Measurements from ENCODE around the gene MAP3K20. TPM values are rescaled to one million over a fixed set of nuclear protein-coding genes. Genes with fewer than 3 reads are reported as not detected.

Gene MAP3K20
- total and polyA plus RNA-seq, 2 experiments from 2014 or later: 7.6 to 9.6 TPM

- TF ChIP-seq ZNF462 (CRISPR knock-in tag; IDR thresholded peaks at IDR 0.05) (no peak), CREB1 (CRISPR knock-in tag; IDR thresholded peaks at IDR 0.05; ENCODE audit: low read depth) (no peak)
- no peak overlapping the region for H3K27ac ChIP-seq (ENCODE audit: low read depth)
- peaks cover 15% of the 10 kb centered on the region for H3K4me1 Mint-ChIP-seq
- H3K36me3 ChIP-seq (ENCODE audit: insufficient read depth): no peaks in the 10 kb centered on the region
- peaks cover 6% of the 10 kb centered on the region; the same call in 2 of the 3 replicates for H3K36me3 Mint-ChIP-seq (ENCODE audit: low read depth)
- DNase-seq (ENCODE audit: low spot score) (no peak), ATAC-seq (no peak)
- no peaks in the 10 kb centered on the region for H4K20me1 ChIP-seq (replicated peaks; ENCODE audit: insufficient read depth)
- no peak overlapping the region for H3K27ac Mint-ChIP-seq
- no peaks in the 10 kb centered on the region for H3K79me2 ChIP-seq (replicated peaks; ENCODE audit: insufficient read depth)
- H3K4me2 ChIP-seq: no peak overlapping the region
- H3K9me3 Mint-ChIP-seq: peaks cover 7% of the 10 kb centered on the region
- H3K4me1 ChIP-seq (ENCODE audit: insufficient read depth): peaks cover 13% of the 10 kb centered on the region
- H3K4me3 Mint-ChIP-seq: no peak overlapping the region
- H2AFZ ChIP-seq: no peak overlapping the region
- H3K9me2 ChIP-seq (ENCODE audit: insufficient read depth): 0 out of 2 replicates have a peak, but pooled peaks cover 1% of the 10 kb centered on the region
- peaks cover 2% of the 10 kb centered on the region for H3K27me3 Mint-ChIP-seq (ENCODE audit: insufficient read depth, low read depth, poor library complexity)
- no peaks in the 10 kb centered on the region for H3K27me3 ChIP-seq (ENCODE audit: insufficient read depth)
- H3F3A ChIP-seq (replicated peaks; ENCODE audit: low read depth): no peaks in the 10 kb centered on the region
- H3K4me3 ChIP-seq: no peak overlapping the region
These were observed 75.3 kb downstream of the MAP3K20 start for GRCh38 chr2:173150963-173151362.

GRCh38 chr2:173151671-173152401 lies 76.2 kb downstream of the MAP3K20 start:
- Mint-ChIP-seq H3K4me3 (no peak overlapping the region), H3K27me3 (ENCODE audit: insufficient read depth, low read depth, poor library complexity) (peaks cover 2% of the 10 kb centered on the region), H3K4me1 (peaks cover 15% of the 10 kb centered on the region), H3K36me3 (ENCODE audit: low read depth) (peaks cover 14% of the 10 kb centered on the region; the same call in 2 of the 3 replicates), H3K9me3 (peaks cover 16% of the 10 kb centered on the region), H3K27ac (peak overlapping the region; percentile 23; the same call in 1 of the 2 replicates)
- ATAC-seq (no peak), DNase-seq (ENCODE audit: low spot score) (no peak)
- H3K36me3 ChIP-seq (ENCODE audit: insufficient read depth): no peaks in the 10 kb centered on the region
- no peak overlapping the region for H3K4me3 ChIP-seq
- H3F3A ChIP-seq (replicated peaks; ENCODE audit: low read depth): no peaks in the 10 kb centered on the region
- H3K27me3 ChIP-seq (ENCODE audit: insufficient read depth): no peaks in the 10 kb centered on the region
- H3K4me2 ChIP-seq: no peak overlapping the region
- H3K9me2 ChIP-seq (ENCODE audit: insufficient read depth): 0 out of 2 replicates have a peak, but pooled peaks cover 3% of the 10 kb centered on the region
- H2AFZ ChIP-seq: no peak overlapping the region
- H3K27ac ChIP-seq (ENCODE audit: low read depth): no peak overlapping the region
- H4K20me1 ChIP-seq (replicated peaks; ENCODE audit: insufficient read depth): no peaks in the 10 kb centered on the region
- peaks cover 13% of the 10 kb centered on the region for H3K4me1 ChIP-seq (ENCODE audit: insufficient read depth)
- no peaks in the 10 kb centered on the region for H3K79me2 ChIP-seq (replicated peaks; ENCODE audit: insufficient read depth)
- no peak for TF ChIP-seq JUNB (IDR thresholded peaks at IDR 0.05; ENCODE audit: unreplicated experiment)
- no peak for TF ChIP-seq CTCF (conservative IDR thresholded peaks at IDR 0.05; ENCODE audit: low read depth in 2 of 2)
- no peak for TF ChIP-seq ETS1 (IDR thresholded peaks at IDR 0.05)
- no peak for TF ChIP-seq POLR2AphosphoS5 (IDR thresholded peaks at IDR 0.05; ENCODE audit: low read depth)
- no peak for TF ChIP-seq ZNF331 (CRISPR knock-in tag; IDR thresholded peaks at IDR 0.05; ENCODE audit: low read depth)
- no peak for TF ChIP-seq REST (IDR thresholded peaks at IDR 0.05; ENCODE audit: unreplicated experiment)
